Spleen (tissue), 7 donors: ENCODE data around the gene PEF1.

Experiments
- CTCF ChIP-seq, 11 experiments: fragments of 200-600 bp in 7 of 11; fragments of 450-650 bp in 4 of 11; sonication (generic) in 4 of 11; IDR thresholded peaks in 8 of 11; conservative IDR thresholded peaks in 3 of 11; 1 replicate in 7 of 11; 2 replicates in 4 of 11; pipeline versions ENCODE4 v1.4.0 to v1.8.0; 2016 to 2021; ENCODE audit warnings: antibody characterized with exemption in 11 of 11, inconsistent platforms in 4 of 11, mild to moderate bottlenecking in 1 of 11
- POLR2A ChIP-seq, 3 donors: fragments of 450-650 bp; IDR thresholded peaks; one replicate each; pipeline ENCODE4 v1.5.1; 2017; ENCODE audit warnings: antibody characterized with exemption in 3 of 3, mild to moderate bottlenecking in 1 of 3
- donor health status: DM: no; HTN: no; CAD: no; lungs with moderate emphysema.
- donor health status: DM: no; HTN: no; CAD: no.
- donor health status: DM: no; HTN: no; CAD: no.

- TF ChIP-seq CTCF (IDR thresholded peaks at IDR 0.05 in 8 of 11, conservative IDR thresholded peaks at IDR 0.05 in 3 of 11) (no peak), POLR2A (IDR thresholded peaks at IDR 0.05) (no peak)
These were observed 51.5 kb downstream of the PEF1 start for GRCh38 chr1:31593136-31593665.
